Measurements from ENCODE around the gene PC.
A peak's percentile ranks its signal among the peaks of the same experiment; 100 is the strongest.
"Not testable (repeated sequence)": the region's sequence is repeated elsewhere in the genome, so short reads cannot be mapped to it uniquely, and the experiment has no call there.

PC gene

GRCh38 chr11:66978229-66978628 lies 20.0 kb upstream of the PC start:
- DNase-seq = no peak

GRCh38 chr11:66976925-66977324 lies 18.7 kb upstream of the PC start:
- no peak for DNase-seq

- peak in 1 of 2 experiments; percentile 12 for DNase-seq
These were observed 17.9 kb upstream of the PC start for GRCh38 chr11:66976028-66976467.

- no peak for DNase-seq
These were observed 17.3 kb upstream of the PC start for GRCh38 chr11:66975405-66976027.

GRCh38 chr11:66974724-66975404 lies 16.7 kb upstream of the PC start, which contains the start of gene C11orf86:
Gene C11orf86 (plus strand): TSS chr11:66975304. CDS start chr11:66975363, 59 bp downstream.
- no peak for DNase-seq

- DNase-seq = no peak
These were observed 15.9 kb upstream of the PC start for GRCh38 chr11:66973956-66974580.

- no peak for DNase-seq
These were observed 13.3 kb upstream of the PC start for GRCh38 chr11:66971488-66971887.

GRCh38 chr11:66970807-66971442 lies 12.7 kb upstream of the PC start:
- no peak for DNase-seq

GRCh38 chr11:66970371-66970806 lies 12.2 kb upstream of the PC start:
- DNase-seq = no peak

GRCh38 chr11:66969584-66970225 lies 11.5 kb upstream of the PC start:
- DNase-seq = no peak

- no peak for DNase-seq
These were observed 9.7 kb upstream of the PC start for GRCh38 chr11:66967670-66968425.

- no peak for DNase-seq
These were observed 8.2 kb upstream of the PC start for GRCh38 chr11:66966351-66966750.

GRCh38 chr11:66964495-66964894 lies 6.3 kb upstream of the PC start:
- no peak for DNase-seq

GRCh38 chr11:66962801-66963200 lies 4.6 kb upstream of the PC start:
- no peak for DNase-seq

GRCh38 chr11:66962247-66962646 lies 4.1 kb upstream of the PC start:
- no peak for DNase-seq

- DNase-seq = not testable (repeated sequence)
These were observed 3.6 kb upstream of the PC start for GRCh38 chr11:66961691-66962213.

GRCh38 chr11:66958956-66959274 lies 732 bp upstream of the PC start:
- DNase-seq = no peak

GRCh38 chr11:66957971-66958231 lies 282 bp downstream of the PC start:
- DNase-seq = peak in 1 of 2 experiments; percentile 73

- no peak for DNase-seq
These were observed 1.4 kb downstream of the PC start for GRCh38 chr11:66956689-66957290.

- no peak for DNase-seq
These were observed 4.9 kb downstream of the PC start for GRCh38 chr11:66953081-66953833.

GRCh38 chr11:66951927-66952337 lies 6.3 kb downstream of the PC start:
- DNase-seq = no peak

Measured in NCI-H1930 (cell line).